Loucy (cell line): ENCODE results near the gene BCAP31.

Experiments used
- EZH2phosphoT487 ChIP-seq: fragments of 200-600 bp; IDR thresholded peaks from 2 replicates; pipeline ENCODE4 v1.6.1; 2018; ENCODE audit warnings: antibody characterized with exemption, mild to moderate bottlenecking, moderate library complexity, borderline replicate concordance
- TF ChIP-seq, protein P1 (sequence below): fragments of 200-600 bp; sonication (generic); conservative IDR thresholded peaks from 2 replicates; pipeline ENCODE4 v1.5.1; 2014; ENCODE audit warnings: mild to moderate bottlenecking, antibody characterized with exemption, low read length

- TF ChIP-seq, protein P1, sequence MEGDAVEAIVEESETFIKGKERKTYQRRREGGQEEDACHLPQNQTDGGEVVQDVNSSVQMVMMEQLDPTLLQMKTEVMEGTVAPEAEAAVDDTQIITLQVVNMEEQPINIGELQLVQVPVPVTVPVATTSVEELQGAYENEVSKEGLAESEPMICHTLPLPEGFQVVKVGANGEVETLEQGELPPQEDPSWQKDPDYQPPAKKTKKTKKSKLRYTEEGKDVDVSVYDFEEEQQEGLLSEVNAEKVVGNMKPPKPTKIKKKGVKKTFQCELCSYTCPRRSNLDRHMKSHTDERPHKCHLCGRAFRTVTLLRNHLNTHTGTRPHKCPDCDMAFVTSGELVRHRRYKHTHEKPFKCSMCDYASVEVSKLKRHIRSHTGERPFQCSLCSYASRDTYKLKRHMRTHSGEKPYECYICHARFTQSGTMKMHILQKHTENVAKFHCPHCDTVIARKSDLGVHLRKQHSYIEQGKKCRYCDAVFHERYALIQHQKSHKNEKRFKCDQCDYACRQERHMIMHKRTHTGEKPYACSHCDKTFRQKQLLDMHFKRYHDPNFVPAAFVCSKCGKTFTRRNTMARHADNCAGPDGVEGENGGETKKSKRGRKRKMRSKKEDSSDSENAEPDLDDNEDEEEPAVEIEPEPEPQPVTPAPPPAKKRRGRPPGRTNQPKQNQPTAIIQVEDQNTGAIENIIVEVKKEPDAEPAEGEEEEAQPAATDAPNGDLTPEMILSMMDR = no peak
- TF ChIP-seq EZH2phosphoT487 = no peak
These were observed 29.4 kb downstream of the BCAP31 start for GRCh38 chrX:153694687-153695270.
